HG03571 (cell line): Measurements from ENCODE around the gene LRRN1.
"Not testable (repeated sequence)": the region's sequence is repeated elsewhere in the genome, so short reads cannot be mapped to it uniquely, and the experiment has no call there.

ENCODE experiments used
- ATAC-seq: cut with Tn5 transposase; IDR thresholded peaks from one replicate; pipeline ENCODE4 v1.9.1; 2021; ENCODE audit not compliant: unreplicated experiment

LRRN1 gene

GRCh38 chr3:3806856-3807255, 7.6 kb downstream of the LRRN1 start:
- ATAC-seq = no peak

- no peak for ATAC-seq
Observed at GRCh38 chr3:3813013-3813412, 13.8 kb downstream of the LRRN1 start.

- ATAC-seq = no peak
Observed at GRCh38 chr3:3815206-3815605, 16.0 kb downstream of the LRRN1 start.

- no peak for ATAC-seq
Observed at GRCh38 chr3:3816034-3816433, 16.8 kb downstream of the LRRN1 start.

GRCh38 chr3:3817865-3818264, 18.6 kb downstream of the LRRN1 start:
- ATAC-seq = no peak

- ATAC-seq = no peak
Observed at GRCh38 chr3:3821777-3822176, 22.5 kb downstream of the LRRN1 start.

GRCh38 chr3:3825035-3825434, 25.8 kb downstream of the LRRN1 start:
- no peak for ATAC-seq

GRCh38 chr3:3826521-3826920, 27.3 kb downstream of the LRRN1 start:
- ATAC-seq = no peak

GRCh38 chr3:3827111-3827510, 27.9 kb downstream of the LRRN1 start:
- ATAC-seq = no peak

- not testable (repeated sequence) for ATAC-seq
Observed at GRCh38 chr3:3828417-3828816, 29.2 kb downstream of the LRRN1 start.

GRCh38 chr3:3836845-3837244, 37.6 kb downstream of the LRRN1 start:
- no peak for ATAC-seq

- no peak for ATAC-seq
Observed at GRCh38 chr3:3842356-3842755, 43.1 kb downstream of the LRRN1 start.

- no peak for ATAC-seq
Observed at GRCh38 chr3:3847994-3848922, 49.0 kb downstream of the LRRN1 start.

- ATAC-seq = no peak
Observed at GRCh38 chr3:3848923-3849275, 49.7 kb downstream of the LRRN1 start.

GRCh38 chr3:3851621-3852323, 52.5 kb downstream of the LRRN1 start:
- ATAC-seq = peak; percentile 64

- ATAC-seq = no peak
Observed at GRCh38 chr3:3853544-3853943, 54.3 kb downstream of the LRRN1 start.

- no peak for ATAC-seq
Observed at GRCh38 chr3:3855056-3855455, 55.8 kb downstream of the LRRN1 start.

GRCh38 chr3:3860235-3860634, 61.0 kb downstream of the LRRN1 start:
- no peak for ATAC-seq

GRCh38 chr3:3862534-3862933, 63.3 kb downstream of the LRRN1 start:
- ATAC-seq = no peak

- no peak for ATAC-seq
Observed at GRCh38 chr3:3875491-3875890, 76.3 kb downstream of the LRRN1 start.

- no peak for ATAC-seq
Observed at GRCh38 chr3:3881050-3881449, 81.8 kb downstream of the LRRN1 start.

GRCh38 chr3:3887311-3887710, 88.1 kb downstream of the LRRN1 start:
- ATAC-seq = not testable (repeated sequence)
